Measurements from ENCODE around the gene EEFSEC.

GRCh38 chr3:128235207-128235926 lies 82.1 kb downstream of the EEFSEC start:
- TF ChIP-seq CTCF (IDR thresholded peaks at IDR 0.05), result no peak
- TF ChIP-seq POLR2A (IDR thresholded peaks at IDR 0.05), result no peak

Measured in esophagus squamous epithelium (tissue), 4 donors.